ENCODE results near the gene TDRKH. TPM values are rescaled to one million over a fixed set of nuclear protein-coding genes. Genes with fewer than 3 reads are reported as not detected.

TDRKH gene
- total RNA-seq, 4 donors from 2014 or later: 1.2 to 4.1 (median 3.1) TPM

GRCh38 chr1:151779852-151780251 is 10.4 kb downstream of the TDRKH start:
- peaks cover 6% of the 10 kb centered on the region for H3K4me1 ChIP-seq
- H3K36me3 ChIP-seq: peaks cover 18% of the 10 kb centered on the region
- TF ChIP-seq CTCF (IDR thresholded peaks at IDR 0.05) (no peak), POLR2A (IDR thresholded peaks at IDR 0.05) (no peak), POLR2AphosphoS5 (IDR thresholded peaks at IDR 0.05) (no peak), EP300 (IDR thresholded peaks at IDR 0.05) (no peak)
- H3K9me3 ChIP-seq: no peaks in the 10 kb centered on the region
- no peak overlapping the region for H3K27ac ChIP-seq
- WGBS: 86% methylated on average over 4 of the region's 4 CpGs
- no peaks in the 10 kb centered on the region for H3K27me3 ChIP-seq
- H3K4me3 ChIP-seq: no peak overlapping the region
- no peak for DNase-seq (ENCODE audit: low spot score in 2 of 2)

- Histone ChIP-seq H3K27me3 (no peaks in the 10 kb centered on the region), H3K27ac (no peak overlapping the region), H3K9me3 (no peaks in the 10 kb centered on the region), H3K36me3 (peaks cover 29% of the 10 kb centered on the region), H3K4me3 (no peak overlapping the region), H3K4me1 (no peaks in the 10 kb centered on the region)
- no peak for TF ChIP-seq EP300 (IDR thresholded peaks at IDR 0.05)
- TF ChIP-seq CTCF (IDR thresholded peaks at IDR 0.05): no peak
- no peak for TF ChIP-seq POLR2AphosphoS5 (IDR thresholded peaks at IDR 0.05)
- TF ChIP-seq POLR2A (IDR thresholded peaks at IDR 0.05): no peak
- WGBS: 98% methylated on average over 4 of the region's 4 CpGs
- DNase-seq (ENCODE audit: low spot score in 2 of 2): no peak
Measured at GRCh38 chr1:151777317-151777716, 13.0 kb downstream of the TDRKH start.

- Histone ChIP-seq H3K9me3 (no peaks in the 10 kb centered on the region), H3K4me3 (no peak overlapping the region), H3K27me3 (no peaks in the 10 kb centered on the region), H3K4me1 (no peaks in the 10 kb centered on the region), H3K27ac (no peak overlapping the region), H3K36me3 (peaks cover 29% of the 10 kb centered on the region)
- DNase-seq (ENCODE audit: low spot score in 2 of 2): no peak
- 92% methylated on average over 3 of the region's 3 CpGs for WGBS
- TF ChIP-seq POLR2AphosphoS5 (IDR thresholded peaks at IDR 0.05) (no peak), EP300 (IDR thresholded peaks at IDR 0.05) (no peak), POLR2A (IDR thresholded peaks at IDR 0.05) (no peak), CTCF (IDR thresholded peaks at IDR 0.05) (no peak)
Measured at GRCh38 chr1:151776665-151777062, 13.6 kb downstream of the TDRKH start.

GRCh38 chr1:151775894-151776664 is 14.2 kb downstream of the TDRKH start:
- Histone ChIP-seq H3K27me3 (no peaks in the 10 kb centered on the region), H3K36me3 (peaks cover 29% of the 10 kb centered on the region), H3K27ac (no peak overlapping the region), H3K4me3 (no peak overlapping the region), H3K4me1 (no peaks in the 10 kb centered on the region), H3K9me3 (no peaks in the 10 kb centered on the region)
- TF ChIP-seq EP300 (IDR thresholded peaks at IDR 0.05): no peak
- no peak for TF ChIP-seq CTCF (IDR thresholded peaks at IDR 0.05)
- no peak for TF ChIP-seq POLR2A (IDR thresholded peaks at IDR 0.05)
- no peak for TF ChIP-seq POLR2AphosphoS5 (IDR thresholded peaks at IDR 0.05)
- WGBS: 96% methylated on average over 7 of the region's 7 CpGs
- no peak for DNase-seq (ENCODE audit: low spot score in 2 of 2)

GRCh38 chr1:151774256-151774922 is 15.9 kb downstream of the TDRKH start:
- H3K4me3 ChIP-seq: no peak overlapping the region
- 84% methylated on average over 3 of the region's 3 CpGs for WGBS
- H3K36me3 ChIP-seq: peaks cover 26% of the 10 kb centered on the region
- TF ChIP-seq POLR2AphosphoS5 (IDR thresholded peaks at IDR 0.05) (no peak), EP300 (IDR thresholded peaks at IDR 0.05) (no peak), POLR2A (IDR thresholded peaks at IDR 0.05) (no peak), CTCF (IDR thresholded peaks at IDR 0.05) (no peak)
- no peaks in the 10 kb centered on the region for H3K27me3 ChIP-seq
- no peak overlapping the region for H3K27ac ChIP-seq
- DNase-seq (ENCODE audit: low spot score in 2 of 2): no peak
- no peaks in the 10 kb centered on the region for H3K9me3 ChIP-seq
- no peaks in the 10 kb centered on the region for H3K4me1 ChIP-seq
